GM18519 (cell line): Measurements from ENCODE around the gene SPOUT1.
A peak's percentile ranks its signal among the peaks of the same experiment; 100 is the strongest.
"Not testable (repeated sequence)": the region's sequence is repeated elsewhere in the genome, so short reads cannot be mapped to it uniquely, and the experiment has no call there.

Experiments used
- ATAC-seq: cut with Tn5 transposase; IDR thresholded peaks from one replicate; pipeline ENCODE4 v1.9.1; 2021; ENCODE audit warnings: mild to moderate bottlenecking, moderate library complexity; ENCODE audit not compliant: unreplicated experiment, low FRiP score

The SPOUT1 gene

GRCh38 chr9:128818099-128818838, 11.3 kb downstream of the SPOUT1 start, which contains the start of gene ENDOG:
Gene ENDOG (plus strand): TSS chr9:128818500. CDS start chr9:128818685, 185 bp downstream.
- peak; percentile 71 for ATAC-seq

GRCh38 chr9:128810873-128811272, 18.7 kb downstream of the SPOUT1 start:
- ATAC-seq: no peak

- ATAC-seq: no peak
Measured at GRCh38 chr9:128809831-128810230, 19.8 kb downstream of the SPOUT1 start.

- no peak for ATAC-seq
Measured at GRCh38 chr9:128809036-128809599, 20.5 kb downstream of the SPOUT1 start.

GRCh38 chr9:128808543-128808942, 21.1 kb downstream of the SPOUT1 start:
- no peak for ATAC-seq

GRCh38 chr9:128807827-128808226, 21.8 kb downstream of the SPOUT1 start:
- ATAC-seq: no peak

GRCh38 chr9:128805661-128806060, 23.9 kb downstream of the SPOUT1 start:
- no peak for ATAC-seq

- ATAC-seq: no peak
Measured at GRCh38 chr9:128802482-128802881, 27.1 kb downstream of the SPOUT1 start.

GRCh38 chr9:128800061-128800460, 29.5 kb downstream of the SPOUT1 start:
- no peak for ATAC-seq

GRCh38 chr9:128798896-128799295, 30.7 kb downstream of the SPOUT1 start:
- ATAC-seq: no peak

GRCh38 chr9:128794961-128795360, 34.6 kb downstream of the SPOUT1 start:
- ATAC-seq: not testable (repeated sequence)

GRCh38 chr9:128792978-128793686, 36.5 kb downstream of the SPOUT1 start:
- ATAC-seq: no peak

GRCh38 chr9:128792134-128792533, 37.5 kb downstream of the SPOUT1 start:
- no peak for ATAC-seq

- no peak for ATAC-seq
Measured at GRCh38 chr9:128790536-128790935, 39.1 kb downstream of the SPOUT1 start.

GRCh38 chr9:128788445-128788844, 41.1 kb downstream of the SPOUT1 start:
- no peak for ATAC-seq

- no peak for ATAC-seq
Measured at GRCh38 chr9:128787659-128788058, 41.9 kb downstream of the SPOUT1 start.

GRCh38 chr9:128786681-128787601, 42.7 kb downstream of the SPOUT1 start, which contains the start of gene TBC1D13:
Gene TBC1D13 (plus strand): TSS chr9:128787253. CDS start chr9:128787354, 101 bp downstream.
- peak; percentile 59 for ATAC-seq

- no peak for ATAC-seq
Measured at GRCh38 chr9:128785427-128785826, 44.2 kb downstream of the SPOUT1 start.

GRCh38 chr9:128782669-128783068, 46.9 kb downstream of the SPOUT1 start:
- ATAC-seq: no peak
